Measurements from ENCODE around the gene ATXN10. TPM values are rescaled to one million over a fixed set of nuclear protein-coding genes. Genes with fewer than 3 reads are reported as not detected.

Gene ATXN10
- total and polyA plus RNA-seq, 2 donors (not counting 1 experiment from before 2014, with no cell fraction given), result 52.3 to 95.5 TPM

GRCh38 chr22:45628515-45628914 is 43.1 kb upstream of the ATXN10 start:
- Mint-ChIP-seq H3K9me3 (ENCODE audit: insufficient read depth) (no peaks in the 10 kb centered on the region), H3K4me1 (no peaks in the 10 kb centered on the region), H3K27ac (no peak overlapping the region), H3K4me3 (no peak overlapping the region), H3K27me3 (peaks cover 51% of the 10 kb centered on the region)
- intact Hi-C loops (cut with micrococcal nuclease), result no loop called here
- H2AFZ ChIP-seq (ENCODE audit: insufficient read depth, low read depth, low read length, poor library complexity, severe bottlenecking), result no peak overlapping the region
- H3K36me3 ChIP-seq (replicated peaks in 1 of 2; ENCODE audit: control extremely low read depth in 1 of 2, control insufficient read depth in 1 of 2, extremely low read depth in 1 of 2, insufficient read depth in 2 of 2, low read length in 1 of 2), result no peaks in the 10 kb centered on the region
- 49% methylated on average over 3 of the region's 5 CpGs for WGBS (ENCODE audit: insufficient coverage)
- H3K4me3 ChIP-seq (ENCODE audit: control extremely low read depth in 1 of 5, extremely low read depth in 1 of 5, insufficient read depth in 1 of 5, low read depth in 2 of 5, low read length in 4 of 5), result no peak overlapping the region
- H3K79me2 ChIP-seq (ENCODE audit: control insufficient read depth, insufficient read depth, low read length), result no peaks in the 10 kb centered on the region
- H4K20me1 ChIP-seq (ENCODE audit: control insufficient read depth, insufficient read depth, low read length, poor library complexity, severe bottlenecking), result no peaks in the 10 kb centered on the region
- peaks cover 0 to 26% (median 4%) of the 10 kb centered on the region in 4 experiments for H3K27me3 ChIP-seq (replicated peaks in 1 of 4; ENCODE audit: control extremely low read depth in 1 of 4, control insufficient read depth in 3 of 4, insufficient read depth in 4 of 4, low read length in 3 of 4)
- no peak for TF ChIP-seq EZH2 (IDR thresholded peaks at IDR 0.05; ENCODE audit: borderline replicate concordance, insufficient read depth, low read depth, low read length, poor library complexity, severe bottlenecking)
- TF ChIP-seq CTCF (IDR thresholded peaks at IDR 0.05), result no peak
- DNase-seq, result no peak
- H3K9ac ChIP-seq (ENCODE audit: low read length), result no peak overlapping the region
- no peak overlapping the region for H3K27ac ChIP-seq (ENCODE audit: low read length in 2 of 2)
- no peaks in the 10 kb centered on the region for H3K4me1 ChIP-seq (ENCODE audit: control insufficient read depth in 2 of 2, insufficient read depth in 2 of 2, low read length in 2 of 2)
- POLR2A ChIA-PET, result no interaction called here
- CTCF ChIA-PET, result interaction anchor here (0.7 kb wide), 1 partner anchor 50 kb away, joined by 3 read pairs; no protein-coding TSS in a partner anchor
- no peak for ATAC-seq (ENCODE audit: low read depth)
- H3K9me3 ChIP-seq (ENCODE audit: control extremely low read depth in 1 of 3, control insufficient read depth in 2 of 3, insufficient read depth in 1 of 3, low read length in 2 of 3), result no peaks in the 10 kb centered on the region
- no peak overlapping the region for H3K4me2 ChIP-seq (replicated peaks; ENCODE audit: low read depth, low read length, poor library complexity, severe bottlenecking)

- Histone ChIP-seq H3K4me3 (ENCODE audit: control extremely low read depth in 1 of 5, extremely low read depth in 1 of 5, insufficient read depth in 1 of 5, low read depth in 2 of 5, low read length in 4 of 5) (no peak overlapping the region), H2AFZ (ENCODE audit: insufficient read depth, low read depth, low read length, poor library complexity, severe bottlenecking) (no peak overlapping the region), H3K4me2 (replicated peaks; ENCODE audit: low read depth, low read length, poor library complexity, severe bottlenecking) (no peak overlapping the region), H3K79me2 (ENCODE audit: control insufficient read depth, insufficient read depth, low read length) (no peaks in the 10 kb centered on the region), H4K20me1 (ENCODE audit: control insufficient read depth, insufficient read depth, low read length, poor library complexity, severe bottlenecking) (no peaks in the 10 kb centered on the region), H3K9me3 (ENCODE audit: control extremely low read depth in 1 of 3, control insufficient read depth in 2 of 3, insufficient read depth in 1 of 3, low read length in 2 of 3) (no peaks in the 10 kb centered on the region), H3K4me1 (ENCODE audit: control insufficient read depth in 2 of 2, insufficient read depth in 2 of 2, low read length in 2 of 2) (no peaks in the 10 kb centered on the region), H3K9ac (ENCODE audit: low read length) (no peak overlapping the region), H3K27ac (ENCODE audit: low read length in 2 of 2) (no peak overlapping the region), H3K27me3 (replicated peaks in 1 of 4; ENCODE audit: control extremely low read depth in 1 of 4, control insufficient read depth in 3 of 4, insufficient read depth in 4 of 4, low read length in 3 of 4) (peaks cover 0 to 30% (median 4%) of the 10 kb centered on the region in 4 experiments), H3K36me3 (replicated peaks in 1 of 2; ENCODE audit: control extremely low read depth in 1 of 2, control insufficient read depth in 1 of 2, extremely low read depth in 1 of 2, insufficient read depth in 2 of 2, low read length in 1 of 2) (no peaks in the 10 kb centered on the region)
- peaks cover 51% of the 10 kb centered on the region for H3K27me3 Mint-ChIP-seq
- intact Hi-C loops (cut with micrococcal nuclease), result no loop called here
- DNase-seq (no peak), ATAC-seq (ENCODE audit: low read depth) (no peak)
- TF ChIP-seq CTCF (IDR thresholded peaks at IDR 0.05) (no peak), EZH2 (IDR thresholded peaks at IDR 0.05; ENCODE audit: borderline replicate concordance, insufficient read depth, low read depth, low read length, poor library complexity, severe bottlenecking) (no peak)
- WGBS (ENCODE audit: insufficient coverage), result 69% methylated on average over 9 of the region's 15 CpGs
- H3K27ac Mint-ChIP-seq, result no peak overlapping the region
- POLR2A ChIA-PET, result no interaction called here
- H3K4me3 Mint-ChIP-seq, result no peak overlapping the region
- CTCF ChIA-PET, result interaction anchor here (0.7 kb wide), 1 partner anchor 51 kb away, joined by 3 read pairs; no protein-coding TSS in a partner anchor
- H3K9me3 Mint-ChIP-seq (ENCODE audit: insufficient read depth), result no peaks in the 10 kb centered on the region
- no peaks in the 10 kb centered on the region for H3K4me1 Mint-ChIP-seq
Observed at GRCh38 chr22:45629469-45630089, 42.1 kb upstream of the ATXN10 start.
